Kidney (tissue), 14 donors: Measurements from ENCODE around the gene SCYL3. TPM values are rescaled to one million over a fixed set of nuclear protein-coding genes. Genes with fewer than 3 reads are reported as not detected.

Source experiments
- DNase-seq, 5 donors: peaks; one replicate each; pipeline ENCODE4 v3.0.0-alpha.2; 2013 to 2020
- FAIRE-seq: peaks from 2 replicates; lab custom pipeline; 2012; peaks lifted over from hg19 to GRCh38; lab: Jason Lieb, UNC
- H3K27ac ChIP-seq, 2 donors: one replicate each; pipeline ENCODE4 v1.7.0; 2013; ENCODE audit warnings: low read depth in 2 of 2, low read length in 2 of 2, inconsistent platforms in 1 of 2
- H3K27me3 ChIP-seq: one replicate; pipeline ENCODE4 v1.7.1; 2013; ENCODE audit warnings: low read length, inconsistent platforms; ENCODE audit not compliant: control insufficient read depth, insufficient read depth
- H3K36me3 ChIP-seq, 3 donors: one replicate each; pipeline versions ENCODE4 v1.7.0 to v1.7.1; 2013; ENCODE audit warnings: low read length in 3 of 3, control low read depth in 1 of 3, inconsistent platforms in 1 of 3; ENCODE audit not compliant: insufficient read depth in 3 of 3, control insufficient read depth in 2 of 3
- H3K4me1 ChIP-seq, 3 donors: one replicate each; pipeline versions ENCODE4 v1.7.0 to v1.7.1; 2013; ENCODE audit warnings: low read length in 3 of 3, inconsistent platforms in 1 of 3, low read depth in 1 of 3; ENCODE audit not compliant: control insufficient read depth in 2 of 3, insufficient read depth in 2 of 3
- H3K4me3 ChIP-seq, 3 donors: one replicate each; pipeline versions ENCODE4 v1.7.0 to v1.8.1; 2013; ENCODE audit warnings: low read length in 3 of 3, control low read depth in 1 of 3, inconsistent platforms in 1 of 3
- H3K9ac ChIP-seq, 3 donors: one replicate each; pipeline versions ENCODE4 v1.7.0 to v1.7.1; 2013; ENCODE audit warnings: low read length in 3 of 3, control low read depth in 1 of 3, inconsistent platforms in 1 of 3
- H3K9me3 ChIP-seq, 3 donors: one replicate each; pipeline versions ENCODE4 v1.7.0 to v1.7.1; 2013; ENCODE audit warnings: low read length in 3 of 3, control low read depth in 1 of 3, inconsistent platforms in 1 of 3; ENCODE audit not compliant: control insufficient read depth in 2 of 3, insufficient read depth in 1 of 3
- CTCF ChIP-seq: IDR thresholded peaks from 3 replicates; pipeline ENCODE4 v1.5.1; 2012; ENCODE audit warnings: mild to moderate bottlenecking, moderate library complexity, borderline replicate concordance; ENCODE audit not compliant: insufficient read depth; ENCODE audit errors: extremely low read depth
- intact Hi-C: fragments of 100-400 bp; cut with DNase I; formaldehyde crosslinking; loops from one replicate; pipeline ENCODE4 v1.11.1; 2022
- polyA plus RNA-seq: library from polyadenylated mRNA; stranded (reverse); fragments of 350-450 nt; fragmentation: Illumina TruSeq; extraction: RNeasy Lipid Tissue Mini Kit (QIAGEN cat#74804); gene quantifications from one replicate; pipeline ENCODE4 v1.2.3, GENCODE V29; 2014; ENCODE audit warnings: low read depth, low replicate concordance; ENCODE audit not compliant: insufficient read depth
- total RNA-seq: library from RNA; stranded (reverse); fragmentation: NEBNext Ultra II Directional; extraction: Animal tissue kit (Norgen Biotek cat#: 25700); gene quantifications from one replicate; pipeline ENCODE4 v1.2.1, GENCODE V29; 2021
- donor health status: control.
- donor health status: control.
- donor health status: control.
- donor health status: control.
- donor health status: control.
- donor health status: DM: yes; HTN: yes; CAD: no.
- donor health status: Normal renal cell carcinoma (clear cell type).

SCYL3 gene
- total and polyA plus RNA-seq, 2 donors from 2014 or later = 5.6 to 14.8 TPM

GRCh38 chr1:169879034-169879840 is 14.5 kb downstream of the SCYL3 start:
- no peak for TF ChIP-seq CTCF
- DNase-seq = no peak

GRCh38 chr1:169878498-169878897 is 15.2 kb downstream of the SCYL3 start:
- Histone ChIP-seq H3K4me1 (no peaks in the 10 kb centered on the region), H3K9ac (no peak overlapping the region), H3K4me3 (no peak overlapping the region), H3K27me3 (no peaks in the 10 kb centered on the region), H3K27ac (peak overlapping the region in 1 of 2 donors; percentile 28), H3K9me3 (no peaks in the 10 kb centered on the region), H3K36me3 (peaks cover 3 to 31% (median 23%) of the 10 kb centered on the region in 3 donors)
- FAIRE-seq = no peak
- TF ChIP-seq CTCF = no peak
- no peak for DNase-seq
- intact Hi-C loops = no loop called here

More at GRCh38 chr1:169879034-169879840, 14.5 kb downstream of the SCYL3 start:
- H3K27ac ChIP-seq = peak overlapping the region in 1 of 2 donors; percentile 28
- intact Hi-C loops = no loop called here
- no peak overlapping the region for H3K4me3 ChIP-seq
- no peaks in the 10 kb centered on the region for H3K27me3 ChIP-seq
- H3K36me3 ChIP-seq = peaks cover 3 to 26% (median 20%) of the 10 kb centered on the region in 3 donors
- FAIRE-seq = no peak
- no peaks in the 10 kb centered on the region for H3K4me1 ChIP-seq
- no peak overlapping the region for H3K9ac ChIP-seq
- H3K9me3 ChIP-seq = no peaks in the 10 kb centered on the region

DNA sequence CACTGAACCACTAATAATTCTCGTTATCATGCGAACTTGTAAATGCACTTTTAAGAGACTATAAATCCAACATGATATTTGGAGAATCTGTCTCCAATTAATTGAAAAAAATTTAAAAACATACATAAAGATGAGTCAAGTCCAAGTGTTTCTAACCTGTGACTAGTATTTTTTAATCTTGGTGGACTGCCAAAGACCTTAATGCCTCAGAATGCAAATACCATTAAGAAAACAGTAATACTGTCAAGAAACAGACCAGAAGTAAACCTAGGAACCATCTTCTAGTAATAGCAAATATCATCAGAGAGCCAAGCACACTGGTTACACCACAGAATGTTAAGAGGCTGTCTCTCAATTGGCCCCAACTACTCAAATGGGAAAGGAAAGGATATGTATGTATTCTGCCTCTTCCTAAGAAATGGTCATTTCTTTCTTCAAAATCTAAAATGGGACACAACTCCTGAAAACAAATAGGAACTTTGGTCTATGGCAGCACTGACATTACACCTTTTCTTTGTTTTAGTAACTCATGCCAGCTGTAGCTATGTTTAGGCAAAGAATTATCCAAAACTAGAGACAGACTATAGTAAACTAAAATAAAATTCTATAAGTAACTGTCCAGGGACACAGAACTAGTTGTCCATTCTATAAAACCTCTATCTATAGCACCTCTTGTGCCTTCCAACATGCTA is 15.8 kb downstream of the SCYL3 start:
- H3K27me3 ChIP-seq = no peaks in the 10 kb centered on the region
- H3K4me3 ChIP-seq = no peak overlapping the region
- DNase-seq (no peak), FAIRE-seq (no peak)
- no peak overlapping the region for H3K9ac ChIP-seq
- no peaks in the 10 kb centered on the region for H3K4me1 ChIP-seq
- H3K27ac ChIP-seq = no peak overlapping the region
- intact Hi-C loops = no loop called here
- no peaks in the 10 kb centered on the region for H3K9me3 ChIP-seq
- TF ChIP-seq CTCF = no peak
- peaks cover 3 to 36% (median 28%) of the 10 kb centered on the region in 3 donors for H3K36me3 ChIP-seq
